Iris pigment epithelial cell (primary cell): ENCODE data around the gene MOCOS.

Source experiments
- DNase-seq: peaks from one replicate; pipeline ENCODE4 v3.0.0-alpha.2; 2011; ENCODE audit warnings: low read depth

MOCOS gene

GRCh38 chr18:36179562-36180355 lies 7.5 kb upstream of the MOCOS start:
- DNase-seq = peak; percentile 89

- DNase-seq = no peak
Measured at GRCh38 chr18:36181441-36181840, 5.9 kb upstream of the MOCOS start.

GRCh38 chr18:36181898-36182506 lies 5.3 kb upstream of the MOCOS start:
- no peak for DNase-seq

GRCh38 chr18:36183033-36183432 lies 4.3 kb upstream of the MOCOS start:
- no peak for DNase-seq

- DNase-seq = no peak
Measured at GRCh38 chr18:36183987-36184386, 3.3 kb upstream of the MOCOS start.

GRCh38 chr18:36185157-36185556 lies 2.1 kb upstream of the MOCOS start:
- DNase-seq = no peak

GRCh38 chr18:36185901-36186460 lies 1.3 kb upstream of the MOCOS start:
- DNase-seq = no peak

GRCh38 chr18:36186461-36187192 lies 670 bp upstream of the MOCOS start:
- no peak for DNase-seq

GRCh38 chr18:36187826-36188721 lies 777 bp downstream of the MOCOS start:
- DNase-seq = peak; percentile 7

GRCh38 chr18:36188916-36189315 lies 1.6 kb downstream of the MOCOS start:
- no peak for DNase-seq

- DNase-seq = no peak
Measured at GRCh38 chr18:36189486-36189885, 2.2 kb downstream of the MOCOS start.

GRCh38 chr18:36191286-36191685 lies 4.0 kb downstream of the MOCOS start:
- DNase-seq = no peak

GRCh38 chr18:36191711-36192110 lies 4.4 kb downstream of the MOCOS start:
- no peak for DNase-seq

- DNase-seq = no peak
Measured at GRCh38 chr18:36194600-36195315, 7.5 kb downstream of the MOCOS start.

GRCh38 chr18:36195427-36196122 lies 8.3 kb downstream of the MOCOS start:
- no peak for DNase-seq

- no peak for DNase-seq
Measured at GRCh38 chr18:36196238-36196995, 9.1 kb downstream of the MOCOS start.

- DNase-seq = no peak
Measured at GRCh38 chr18:36197511-36198166, 10.3 kb downstream of the MOCOS start.

GRCh38 chr18:36199691-36200295 lies 12.5 kb downstream of the MOCOS start:
- DNase-seq = no peak

- DNase-seq = no peak
Measured at GRCh38 chr18:36200354-36200771, 13.1 kb downstream of the MOCOS start.
